SK-N-SH (cell line): ENCODE results near the gene GANC. TPM values are rescaled to one million over a fixed set of nuclear protein-coding genes. Genes with fewer than 3 reads are reported as not detected.

ENCODE experiments used
- CTCF ChIA-PET: fragments of 300-600, 350-600 bp; formaldehyde crosslinking; extraction: SDS; loops from one replicate; lab custom pipeline; 2021; lab: Yijun Ruan, JAX
- POLR2A ChIA-PET: fragments of 350-600 bp; sonication (Branson Sonifier 250); formaldehyde crosslinking; extraction: SDS; loops from one replicate; lab custom pipeline; 2020; ENCODE audit warnings: antibody characterized with exemption, inconsistent platforms; lab: Yijun Ruan, JAX
- DNase-seq: peaks from one replicate; pipeline ENCODE4 v3.0.0; 2012
- H2AFZ ChIP-seq: fragments of 200-600 bp; sonication (generic); 2 replicates; pipeline ENCODE4 v1.8.1; 2016; ENCODE audit warnings: antibody characterized with exemption, mild to moderate bottlenecking, low read depth
- H3F3A ChIP-seq: fragments of 200-600 bp; sonication (generic); replicated peaks from 2 replicates; pipeline ENCODE3; 2016; ENCODE audit warnings: antibody characterized with exemption, mild to moderate bottlenecking; ENCODE audit not compliant: insufficient read depth
- H3K27ac ChIP-seq, 2 experiments: fragments of 200-500 bp in 1 of 2; fragments of 200-600 bp in 1 of 2; sonication (Bioruptor generic) in 1 of 2; sonication (generic), shearing (Covaris generic) in 1 of 2; 2 replicates each; pipeline versions ENCODE4 v1.5.1 to v1.6.1; 2014 to 2016; ENCODE audit warnings: low read depth in 2 of 2, inconsistent platforms in 1 of 2, low read length in 1 of 2, mild to moderate bottlenecking in 1 of 2, mixed read lengths in 1 of 2
- H3K27me3 ChIP-seq: fragments of 200-600 bp; sonication (generic), shearing (Covaris generic); 2 replicates; pipeline ENCODE4 v1.6.1; 2016; ENCODE audit warnings: mixed run types; ENCODE audit not compliant: insufficient read depth
- H3K36me3 ChIP-seq, 2 experiments: fragments of 200-500 bp in 1 of 2; fragments of 200-600 bp in 1 of 2; sonication (Bioruptor generic) in 1 of 2; sonication (generic) in 1 of 2; replicated peaks in 1 of 2; 2 replicates each; pipeline versions ENCODE3 to v1.5.1; 2014 to 2016; ENCODE audit warnings: low read length in 1 of 2, mild to moderate bottlenecking in 1 of 2; ENCODE audit not compliant: insufficient read depth in 2 of 2, control insufficient read depth in 1 of 2
- H3K4me1 ChIP-seq, 2 experiments: fragments of 200-500 bp in 1 of 2; fragments of 200-600 bp in 1 of 2; sonication (Bioruptor generic) in 1 of 2; sonication (generic), shearing (Covaris generic) in 1 of 2; 2 replicates each; pipeline versions ENCODE4 v1.5.1 to v1.6.1; 2014 to 2016; ENCODE audit warnings: low read depth in 1 of 2, low read length in 1 of 2, mixed run types in 1 of 2; ENCODE audit not compliant: insufficient read depth in 2 of 2, control insufficient read depth in 1 of 2
- H3K4me2 ChIP-seq: fragments of 200-600 bp; sonication (generic), shearing (Covaris generic); 2 replicates; pipeline ENCODE4 v1.6.1; 2017; ENCODE audit warnings: mixed run types
- H3K4me3 ChIP-seq, 2 experiments: fragments of 200-500 bp in 1 of 2; fragments of 200-600 bp in 1 of 2; sonication (Bioruptor generic) in 1 of 2; sonication (generic), shearing (Covaris generic) in 1 of 2; 2 replicates each; pipeline versions ENCODE4 v1.5.1 to v1.8.1; 2014 to 2016; ENCODE audit warnings: low read depth in 2 of 2, inconsistent platforms in 1 of 2, low read length in 1 of 2, mild to moderate bottlenecking in 1 of 2, mixed read lengths in 1 of 2, moderate library complexity in 1 of 2
- H3K79me2 ChIP-seq: fragments of 200-600 bp; sonication (generic); 2 replicates; pipeline ENCODE4 v1.8.1; 2017; ENCODE audit warnings: mild to moderate bottlenecking; ENCODE audit not compliant: insufficient read depth
- H3K9ac ChIP-seq: fragments of 200-600 bp; sonication (generic); 2 replicates; pipeline ENCODE4 v1.6.1; 2017; ENCODE audit warnings: mixed run types
- H3K9me2 ChIP-seq: fragments of 200-600 bp; sonication (generic); 2 replicates; pipeline ENCODE4 v1.6.1; 2017; ENCODE audit warnings: mixed run types
- H3K9me3 ChIP-seq: fragments of 200-600 bp; sonication (generic); 2 replicates; pipeline ENCODE4 v1.6.1; 2017; ENCODE audit warnings: mixed run types, mild to moderate bottlenecking, moderate library complexity
- H4K20me1 ChIP-seq: fragments of 200-600 bp; sonication (generic); 2 replicates; pipeline ENCODE4 v1.6.1; 2017; ENCODE audit warnings: mild to moderate bottlenecking, mixed run types; ENCODE audit not compliant: insufficient read depth
- ELF1 ChIP-seq: IDR thresholded peaks from 2 replicates; pipeline ENCODE4 v1.4.0; 2012
- EP300 ChIP-seq, 2 experiments: IDR thresholded peaks; 2 replicates each; pipeline versions ENCODE4 v1.4.0 to v1.6.1; 2012; ENCODE audit warnings: borderline replicate concordance in 1 of 2, low read depth in 1 of 2, low read length in 1 of 2
- FOXJ3 ChIP-seq: sonication (generic); formaldehyde crosslinking; IDR thresholded peaks from 2 replicates; pipeline ENCODE4 v1.5.1; 2020; ENCODE audit warnings: mild to moderate bottlenecking, missing genetic modification reagents
- GABPA ChIP-seq: IDR thresholded peaks from 2 replicates; pipeline ENCODE4 v1.4.0; 2012; ENCODE audit warnings: low read depth, mild to moderate bottlenecking
- JUND ChIP-seq: IDR thresholded peaks from 2 replicates; pipeline ENCODE4 v1.4.0; 2012
- MEF2A ChIP-seq: IDR thresholded peaks from 2 replicates; pipeline ENCODE4 v1.4.0; 2012; ENCODE audit warnings: low read depth, borderline replicate concordance
- MXI1 ChIP-seq: IDR thresholded peaks from 2 replicates; pipeline ENCODE4 v1.6.1; 2012; ENCODE audit warnings: mild to moderate bottlenecking, low read depth, low read length, improper control_type of control experiment
- NRF1 ChIP-seq: IDR thresholded peaks from 2 replicates; pipeline ENCODE4 v1.6.1; 2012; ENCODE audit warnings: low read depth, mild to moderate bottlenecking, low read length
- RAD21 ChIP-seq: IDR thresholded peaks from 2 replicates; pipeline ENCODE4 v1.6.1; 2012; ENCODE audit warnings: mild to moderate bottlenecking, low read length
- RXRA ChIP-seq: IDR thresholded peaks from 2 replicates; pipeline ENCODE4 v1.4.0; 2012; ENCODE audit warnings: low read depth, mild to moderate bottlenecking, borderline replicate concordance
- SMC3 ChIP-seq: IDR thresholded peaks from 2 replicates; pipeline ENCODE4 v1.6.1; 2012; ENCODE audit warnings: low read depth, low read length, improper control_type of control experiment
- TAF1 ChIP-seq: IDR thresholded peaks from 2 replicates; pipeline ENCODE4 v1.6.1; 2012; ENCODE audit warnings: low read depth, mild to moderate bottlenecking, low read length, moderate library complexity, borderline replicate concordance
- YY1 ChIP-seq: IDR thresholded peaks from 2 replicates; pipeline ENCODE4 v1.4.0; 2012; ENCODE audit warnings: low read depth, mild to moderate bottlenecking
- WGBS: methylation state at CpG from one replicate; pipeline ENCODE4 v1.1.6; 2017; ENCODE audit warnings: low lambda C conversion rate; 5-methylcytosine and 5-hydroxymethylcytosine counted together
- polyA plus RNA-seq, 3 experiments: library from polyadenylated mRNA; depleted of rRNA; stranded (reverse); fragments of >200 nt; gene quantifications; 2 replicates each; pipeline ENCODE4 v1.2.3, GENCODE V29; 2012
- TF ChIP-seq, protein P1 (sequence below): IDR thresholded peaks from 2 replicates; pipeline ENCODE4 v1.4.0; 2012; ENCODE audit warnings: low read depth, borderline replicate concordance
- TF ChIP-seq, protein P2 (sequence below): fragments of 150-350 bp; IDR thresholded peaks from 2 replicates; pipeline ENCODE4 v1.6.1; 2016; ENCODE audit warnings: mild to moderate bottlenecking, low read depth, low read length
- TF ChIP-seq, protein P3 (sequence below): IDR thresholded peaks from 2 replicates; pipeline ENCODE4 v1.4.0; 2012; ENCODE audit warnings: low read depth
- TF ChIP-seq, protein P4 (sequence below): IDR thresholded peaks from 2 replicates; pipeline ENCODE4 v1.4.0; 2012; ENCODE audit warnings: low read depth, borderline replicate concordance
- TF ChIP-seq, protein P5 (sequence below): IDR thresholded peaks from 2 replicates; pipeline ENCODE4 v1.6.1; 2012; ENCODE audit warnings: mild to moderate bottlenecking, low read depth, low read length, moderate library complexity

GANC gene
- polyA plus RNA-seq, 1 of the 3 experiments (the other 2 are of a cell fraction) = 6.8 TPM

DNA sequence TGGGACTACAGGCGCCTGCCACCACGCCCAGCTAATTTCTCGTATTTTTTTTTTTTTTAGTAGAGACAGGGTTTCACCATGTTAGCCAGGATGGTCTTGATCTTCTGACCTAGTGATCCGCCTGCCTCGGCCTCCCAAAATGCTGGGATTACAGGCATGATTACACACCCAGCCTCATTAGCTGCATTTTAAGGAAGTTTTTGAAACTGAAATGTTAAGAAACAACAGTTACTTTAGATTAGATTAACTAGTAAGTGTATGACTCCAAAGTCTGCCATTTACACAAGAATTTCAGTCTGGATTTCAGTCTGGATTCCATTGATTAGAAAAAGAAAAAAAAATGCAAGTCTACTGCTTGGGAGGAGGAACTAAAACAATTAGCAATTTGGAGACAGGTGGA lies 40.4 kb upstream of the GANC start:
- Histone ChIP-seq H3K27me3 (no peaks in the 10 kb centered on the region), H3K27ac (no peak overlapping the region), H3K9me3 (no peaks in the 10 kb centered on the region)
- TF ChIP-seq TAF1 = no peak
- TF ChIP-seq ELF1 = no peak
- no peak for TF ChIP-seq NRF1
- TF ChIP-seq FOXJ3 (CRISPR knock-in tag) = no peak
- no peak for TF ChIP-seq JUND
- no peak for TF ChIP-seq SMC3
- no peak for TF ChIP-seq MXI1
- TF ChIP-seq RAD21 = no peak
- TF ChIP-seq MEF2A = no peak
- TF ChIP-seq, protein P1, sequence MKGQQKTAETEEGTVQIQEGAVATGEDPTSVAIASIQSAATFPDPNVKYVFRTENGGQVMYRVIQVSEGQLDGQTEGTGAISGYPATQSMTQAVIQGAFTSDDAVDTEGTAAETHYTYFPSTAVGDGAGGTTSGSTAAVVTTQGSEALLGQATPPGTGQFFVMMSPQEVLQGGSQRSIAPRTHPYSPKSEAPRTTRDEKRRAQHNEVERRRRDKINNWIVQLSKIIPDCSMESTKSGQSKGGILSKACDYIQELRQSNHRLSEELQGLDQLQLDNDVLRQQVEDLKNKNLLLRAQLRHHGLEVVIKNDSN = no peak
- TF ChIP-seq, protein P2, sequence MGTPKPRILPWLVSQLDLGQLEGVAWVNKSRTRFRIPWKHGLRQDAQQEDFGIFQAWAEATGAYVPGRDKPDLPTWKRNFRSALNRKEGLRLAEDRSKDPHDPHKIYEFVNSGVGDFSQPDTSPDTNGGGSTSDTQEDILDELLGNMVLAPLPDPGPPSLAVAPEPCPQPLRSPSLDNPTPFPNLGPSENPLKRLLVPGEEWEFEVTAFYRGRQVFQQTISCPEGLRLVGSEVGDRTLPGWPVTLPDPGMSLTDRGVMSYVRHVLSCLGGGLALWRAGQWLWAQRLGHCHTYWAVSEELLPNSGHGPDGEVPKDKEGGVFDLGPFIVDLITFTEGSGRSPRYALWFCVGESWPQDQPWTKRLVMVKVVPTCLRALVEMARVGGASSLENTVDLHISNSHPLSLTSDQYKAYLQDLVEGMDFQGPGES = no peak
- TF ChIP-seq, protein P3, sequence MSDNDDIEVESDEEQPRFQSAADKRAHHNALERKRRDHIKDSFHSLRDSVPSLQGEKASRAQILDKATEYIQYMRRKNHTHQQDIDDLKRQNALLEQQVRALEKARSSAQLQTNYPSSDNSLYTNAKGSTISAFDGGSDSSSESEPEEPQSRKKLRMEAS = no peak
- no peak for TF ChIP-seq YY1
- TF ChIP-seq EP300 (IDR thresholded peaks at IDR 0.05; ENCODE audit: borderline replicate concordance in 1 of 2, low read depth in 1 of 2, low read length in 1 of 2) = no peak
- no peak for TF ChIP-seq GABPA
- TF ChIP-seq, protein P4, sequence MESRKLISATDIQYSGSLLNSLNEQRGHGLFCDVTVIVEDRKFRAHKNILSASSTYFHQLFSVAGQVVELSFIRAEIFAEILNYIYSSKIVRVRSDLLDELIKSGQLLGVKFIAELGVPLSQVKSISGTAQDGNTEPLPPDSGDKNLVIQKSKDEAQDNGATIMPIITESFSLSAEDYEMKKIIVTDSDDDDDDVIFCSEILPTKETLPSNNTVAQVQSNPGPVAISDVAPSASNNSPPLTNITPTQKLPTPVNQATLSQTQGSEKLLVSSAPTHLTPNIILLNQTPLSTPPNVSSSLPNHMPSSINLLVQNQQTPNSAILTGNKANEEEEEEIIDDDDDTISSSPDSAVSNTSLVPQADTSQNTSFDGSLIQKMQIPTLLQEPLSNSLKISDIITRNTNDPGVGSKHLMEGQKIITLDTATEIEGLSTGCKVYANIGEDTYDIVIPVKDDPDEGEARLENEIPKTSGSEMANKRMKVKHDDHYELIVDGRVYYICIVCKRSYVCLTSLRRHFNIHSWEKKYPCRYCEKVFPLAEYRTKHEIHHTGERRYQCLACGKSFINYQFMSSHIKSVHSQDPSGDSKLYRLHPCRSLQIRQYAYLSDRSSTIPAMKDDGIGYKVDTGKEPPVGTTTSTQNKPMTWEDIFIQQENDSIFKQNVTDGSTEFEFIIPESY = no peak
- no peak for TF ChIP-seq RXRA
- TF ChIP-seq, protein P5, sequence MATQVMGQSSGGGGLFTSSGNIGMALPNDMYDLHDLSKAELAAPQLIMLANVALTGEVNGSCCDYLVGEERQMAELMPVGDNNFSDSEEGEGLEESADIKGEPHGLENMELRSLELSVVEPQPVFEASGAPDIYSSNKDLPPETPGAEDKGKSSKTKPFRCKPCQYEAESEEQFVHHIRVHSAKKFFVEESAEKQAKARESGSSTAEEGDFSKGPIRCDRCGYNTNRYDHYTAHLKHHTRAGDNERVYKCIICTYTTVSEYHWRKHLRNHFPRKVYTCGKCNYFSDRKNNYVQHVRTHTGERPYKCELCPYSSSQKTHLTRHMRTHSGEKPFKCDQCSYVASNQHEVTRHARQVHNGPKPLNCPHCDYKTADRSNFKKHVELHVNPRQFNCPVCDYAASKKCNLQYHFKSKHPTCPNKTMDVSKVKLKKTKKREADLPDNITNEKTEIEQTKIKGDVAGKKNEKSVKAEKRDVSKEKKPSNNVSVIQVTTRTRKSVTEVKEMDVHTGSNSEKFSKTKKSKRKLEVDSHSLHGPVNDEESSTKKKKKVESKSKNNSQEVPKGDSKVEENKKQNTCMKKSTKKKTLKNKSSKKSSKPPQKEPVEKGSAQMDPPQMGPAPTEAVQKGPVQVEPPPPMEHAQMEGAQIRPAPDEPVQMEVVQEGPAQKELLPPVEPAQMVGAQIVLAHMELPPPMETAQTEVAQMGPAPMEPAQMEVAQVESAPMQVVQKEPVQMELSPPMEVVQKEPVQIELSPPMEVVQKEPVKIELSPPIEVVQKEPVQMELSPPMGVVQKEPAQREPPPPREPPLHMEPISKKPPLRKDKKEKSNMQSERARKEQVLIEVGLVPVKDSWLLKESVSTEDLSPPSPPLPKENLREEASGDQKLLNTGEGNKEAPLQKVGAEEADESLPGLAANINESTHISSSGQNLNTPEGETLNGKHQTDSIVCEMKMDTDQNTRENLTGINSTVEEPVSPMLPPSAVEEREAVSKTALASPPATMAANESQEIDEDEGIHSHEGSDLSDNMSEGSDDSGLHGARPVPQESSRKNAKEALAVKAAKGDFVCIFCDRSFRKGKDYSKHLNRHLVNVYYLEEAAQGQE = no peak
- TF ChIP-seq, all 33 proteins: peak for 0
- H3K4me3 ChIP-seq = no peak overlapping the region
- H3F3A ChIP-seq = no peaks in the 10 kb centered on the region
- WGBS = 79% methylated on average over 5 of the region's 5 CpGs
- H2AFZ ChIP-seq = no peak overlapping the region
- H4K20me1 ChIP-seq = no peaks in the 10 kb centered on the region
- peaks cover 21% of the 10 kb centered on the region; the same call in 1 of the 2 replicates for H3K79me2 ChIP-seq
- H3K36me3 ChIP-seq = peaks cover 67 to 78% of the 10 kb centered on the region in 2 experiments
- no peak overlapping the region for H3K4me2 ChIP-seq
- no peaks in the 10 kb centered on the region for H3K9me2 ChIP-seq
- CTCF ChIA-PET = no interaction called here
- no peak overlapping the region for H3K9ac ChIP-seq
- no peak for DNase-seq
- POLR2A ChIA-PET = no interaction called here
- no peaks in the 10 kb centered on the region for H3K4me1 ChIP-seq
